B cell (primary cell): ENCODE data around the gene MYG1. TPM values are rescaled to one million over a fixed set of nuclear protein-coding genes. Genes with fewer than 3 reads are reported as not detected.

Source experiments
- ATAC-seq: fragments of 200-7000 bp; cut with Tn5 transposase; one replicate; pipeline ENCODE4 v1.10.0; 2021; ENCODE audit warnings: low read depth, mild to moderate bottlenecking, moderate number of reproducible peaks, moderate library complexity
- CTCF ChIA-PET: fragments of 350-600 bp; sonication (Branson Sonifier 250); formaldehyde crosslinking; loops from one replicate; lab custom pipeline; 2021; ENCODE audit warnings: antibody characterized with exemption, inconsistent platforms; lab: Charles Lee
- POLR2A ChIA-PET: fragments of 350-600 bp; sonication (Branson Sonifier 250); formaldehyde crosslinking; loops from one replicate; lab custom pipeline; 2021; ENCODE audit warnings: antibody characterized with exemption; lab: Charles Lee
- DNase-seq: peaks from one replicate; pipeline ENCODE4 v3.0.0; 2013
- H2AFZ ChIP-seq: 2 replicates; pipeline ENCODE4 v1.6.1; 2012; ENCODE audit warnings: mild to moderate bottlenecking, low read depth, low read length; ENCODE audit not compliant: insufficient read depth, poor library complexity, severe bottlenecking
- H3K27ac ChIP-seq, 2 donors: 1 replicate in 1 of 2; 2 replicates in 1 of 2; pipeline ENCODE4 v1.5.1; 2012 to 2013; ENCODE audit warnings: low read length in 2 of 2, mild to moderate bottlenecking in 2 of 2, moderate library complexity in 1 of 2
- H3K27me3 ChIP-seq, 4 experiments: fragments of 200-600 bp in 1 of 4; sonication (generic) in 1 of 4; replicated peaks in 1 of 4; 1 replicate in 2 of 4; 2 replicates in 2 of 4; pipeline versions ENCODE4 v1.6.1 to v1.7.0; 2013 to 2016; ENCODE audit warnings: low read length in 3 of 4, mild to moderate bottlenecking in 2 of 4, mixed read lengths in 1 of 4, moderate library complexity in 1 of 4; ENCODE audit not compliant: insufficient read depth in 4 of 4, control insufficient read depth in 3 of 4; ENCODE audit errors: control extremely low read depth in 1 of 4
- H3K36me3 ChIP-seq, 2 experiments: replicated peaks in 1 of 2; 1 replicate in 1 of 2; 2 replicates in 1 of 2; pipeline versions ENCODE4 v1.6.1 to v1.7.1; 2013; ENCODE audit warnings: low read length in 1 of 2; ENCODE audit not compliant: insufficient read depth in 2 of 2, control insufficient read depth in 1 of 2; ENCODE audit errors: control extremely low read depth in 1 of 2, extremely low read depth in 1 of 2
- H3K4me1 ChIP-seq, 2 donors: fragments of 200-600 bp in 1 of 2; sonication (generic) in 1 of 2; 1 replicate in 1 of 2; 2 replicates in 1 of 2; pipeline versions ENCODE4 v1.5.1 to v1.6.1; 2013 to 2017; ENCODE audit warnings: low read length in 2 of 2; ENCODE audit not compliant: control insufficient read depth in 2 of 2, insufficient read depth in 2 of 2
- H3K4me2 ChIP-seq: replicated peaks from 2 replicates; pipeline ENCODE3; 2012; ENCODE audit warnings: mild to moderate bottlenecking, low read depth, low read length; ENCODE audit not compliant: poor library complexity, severe bottlenecking
- H3K4me3 ChIP-seq, 5 experiments: fragments of 200-600 bp in 1 of 5; sonication (generic) in 1 of 5; 1 replicate in 3 of 5; 2 replicates in 2 of 5; pipeline versions ENCODE4 v1.5.1 to v1.7.0; 2011 to 2016; ENCODE audit warnings: low read length in 4 of 5, mild to moderate bottlenecking in 4 of 5, low read depth in 2 of 5, control low read depth in 1 of 5, moderate library complexity in 1 of 5; ENCODE audit not compliant: insufficient read depth in 1 of 5; ENCODE audit errors: control extremely low read depth in 1 of 5, extremely low read depth in 1 of 5
- H3K79me2 ChIP-seq: fragments of 200-600 bp; sonication (generic); one replicate; pipeline ENCODE4 v1.6.0; 2016; ENCODE audit warnings: low read length; ENCODE audit not compliant: control insufficient read depth, insufficient read depth
- H3K9ac ChIP-seq: fragments of 200-600 bp; sonication (generic); 2 replicates; pipeline ENCODE4 v1.6.1; 2017; ENCODE audit warnings: mild to moderate bottlenecking, low read length, moderate library complexity
- H3K9me3 ChIP-seq, 3 donors: one replicate each; pipeline versions ENCODE4 v1.6.1 to v1.7.1; 2013; ENCODE audit warnings: low read length in 2 of 3; ENCODE audit not compliant: control insufficient read depth in 2 of 3, insufficient read depth in 1 of 3; ENCODE audit errors: control extremely low read depth in 1 of 3
- H4K20me1 ChIP-seq: 2 replicates; pipeline ENCODE4 v1.6.0; 2012; ENCODE audit warnings: mild to moderate bottlenecking, low read length; ENCODE audit not compliant: insufficient read depth, control insufficient read depth, poor library complexity, severe bottlenecking
- H3K27ac Mint-ChIP-seq: one replicate; pipeline ENCODE4 v1.8.0; 2021; ENCODE audit warnings: mixed read lengths
- H3K27me3 Mint-ChIP-seq: one replicate; pipeline ENCODE4 v1.8.0; 2021; ENCODE audit warnings: mixed read lengths
- H3K4me1 Mint-ChIP-seq: one replicate; pipeline ENCODE4 v1.8.0; 2021; ENCODE audit warnings: mixed read lengths
- H3K4me3 Mint-ChIP-seq: one replicate; pipeline ENCODE4 v1.8.0; 2021; ENCODE audit warnings: mixed read lengths
- H3K9me3 Mint-ChIP-seq: one replicate; pipeline ENCODE4 v1.8.0; 2022; ENCODE audit warnings: mixed read lengths; ENCODE audit not compliant: insufficient read depth
- CTCF ChIP-seq: fragments of 200-600 bp; IDR thresholded peaks from one replicate; pipeline ENCODE4 v1.8.0; 2022; ENCODE audit warnings: antibody characterized with exemption, mild to moderate bottlenecking
- EZH2 ChIP-seq: IDR thresholded peaks from 2 replicates; pipeline ENCODE4 v1.6.1; 2012; ENCODE audit warnings: borderline replicate concordance, low read depth, mild to moderate bottlenecking, moderate library complexity, low read length; ENCODE audit not compliant: insufficient read depth, poor library complexity, severe bottlenecking
- WGBS: methylation state at CpG from one replicate; pipeline ENCODE4 v1.1.5; 2013; ENCODE audit warnings: missing lambda C conversion rate; ENCODE audit not compliant: insufficient coverage; 5-methylcytosine and 5-hydroxymethylcytosine counted together
- intact Hi-C: fragments of 100-400 bp; cut with micrococcal nuclease; formaldehyde crosslinking; loops from one replicate; pipeline ENCODE4 v1.10.0; 2022
- polyA plus RNA-seq: library from polyadenylated mRNA; depleted of rRNA; stranded (reverse); fragments of >200 nt; gene quantifications from 2 replicates; pipeline ENCODE4 v1.2.3, GENCODE V29; 2012
- total RNA-seq, 2 donors: library from RNA; stranded (reverse); fragments of 120-200 nt in 1 of 2; gene quantifications; 1 replicate in 1 of 2; 2 replicates in 1 of 2; pipeline versions ENCODE4 v1.2.3 to v1.2.4, GENCODE V29; 2013 to 2022

Gene MYG1
- total and polyA plus RNA-seq, 2 donors (not counting 1 experiment from before 2014, with no cell fraction given), result 46.4 to 48.4 TPM

DNA sequence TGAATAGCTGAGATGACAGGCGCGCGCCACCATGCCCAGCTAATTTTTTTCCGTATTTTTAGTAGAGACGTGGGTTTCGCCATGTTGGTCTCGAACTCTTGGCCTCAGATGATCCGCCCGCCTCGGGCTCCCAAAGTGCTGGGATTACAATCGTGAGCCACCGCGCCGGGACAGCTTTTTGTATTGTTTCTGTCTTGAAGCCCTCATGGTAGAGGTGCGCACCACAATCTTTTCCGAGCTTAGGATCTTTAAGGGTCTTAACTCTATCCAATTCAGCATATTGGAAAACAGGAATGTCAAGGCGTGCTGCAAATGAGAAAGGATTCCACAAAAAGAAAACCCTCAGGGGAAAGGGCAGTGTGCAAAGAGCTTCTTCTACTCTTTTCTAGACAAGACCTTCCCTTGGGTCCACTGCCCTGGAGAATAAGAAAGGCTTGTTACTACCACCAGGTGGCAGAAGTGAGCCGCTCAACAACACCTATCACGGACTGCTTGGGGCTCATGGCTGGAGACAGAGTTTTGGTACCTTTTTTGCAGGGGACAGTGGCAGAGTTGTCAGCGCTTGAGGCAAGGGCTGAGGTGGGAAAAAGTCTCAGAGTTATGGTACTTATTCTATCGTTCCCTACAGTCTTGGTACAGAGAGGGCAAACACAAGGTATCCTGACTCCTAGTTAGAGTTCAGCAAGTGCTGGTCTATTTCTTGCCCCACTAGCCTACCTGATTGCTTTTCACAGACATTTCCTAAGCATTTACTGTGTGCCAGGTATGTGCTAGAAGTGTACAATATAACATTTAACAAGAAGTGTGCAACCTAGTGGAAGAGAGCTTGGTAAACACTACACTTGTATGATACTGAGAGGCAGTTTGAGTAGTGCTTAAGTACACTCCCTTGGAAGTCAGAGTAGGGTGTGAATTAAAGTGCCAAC lies 53.1 kb downstream of the MYG1 start:
- peaks cover 4 to 5% of the 10 kb centered on the region in 2 donors for H3K4me1 ChIP-seq
- H3K36me3 ChIP-seq, result no peaks in the 10 kb centered on the region
- POLR2A ChIA-PET, result interaction anchor here (0.5 to 2.7 kb wide), 14 partner anchors 17 to 322 kb away, joined by 3 to 12 read pairs (median 5); partner anchors contain the start of genes MAP3K12, SP1 and TARBP2
- H4K20me1 ChIP-seq, result no peaks in the 10 kb centered on the region
- 57% methylated on average over 13 of the region's 21 CpGs for WGBS
- H3K79me2 ChIP-seq, result no peaks in the 10 kb centered on the region
- no peak overlapping the region for H3K27ac ChIP-seq
- H3K27me3 Mint-ChIP-seq, result no peaks in the 10 kb centered on the region
- H3K4me3 ChIP-seq, result no peak overlapping the region
- CTCF ChIA-PET, result interaction anchor here (0.6 to 14.3 kb wide), 46 partner anchors 8 to 223 kb away, joined by 3 to 384 read pairs (median 5); partner anchors contain the start of genes AAAS, AMHR2, MYG1 and NPFF
- H3K4me3 Mint-ChIP-seq, result no peak overlapping the region
- intact Hi-C loops, result loop anchor here (1.0 to 2.0 kb wide), 6 partner anchors 27 to 156 kb away; no protein-coding TSS in a partner anchor
- H3K9me3 Mint-ChIP-seq, result no peaks in the 10 kb centered on the region
- TF ChIP-seq EZH2, result no peak
- TF ChIP-seq CTCF, result peak; percentile 87
- H3K4me1 Mint-ChIP-seq, result peaks cover 6% of the 10 kb centered on the region
- peak; percentile 91 for DNase-seq
- peak overlapping the region; percentile 61 for H3K27ac Mint-ChIP-seq
- no peaks in the 10 kb centered on the region for H3K9me3 ChIP-seq
- H2AFZ ChIP-seq, result peak overlapping the region; percentile 43
- H3K4me2 ChIP-seq, result no peak overlapping the region
- peak; percentile 100 for ATAC-seq
- no peak overlapping the region for H3K9ac ChIP-seq
- H3K27me3 ChIP-seq, result no peaks in the 10 kb centered on the region
